ENCODE data around the gene DRD2. TPM values are rescaled to one million over a fixed set of nuclear protein-coding genes. Genes with fewer than 3 reads are reported as not detected.

DRD2 gene
- total RNA-seq, 1 donor from 2014 or later: 7.5 TPM

- H3K9me3 Mint-ChIP-seq: no peaks in the 10 kb centered on the region
- no peak for TF ChIP-seq CTCF (IDR thresholded peaks at IDR 0.05; ENCODE audit: unreplicated experiment)
Measured at GRCh38 chr11:113496026-113496651, 20.9 kb upstream of the DRD2 start.

GRCh38 chr11:113494021-113494420, 18.8 kb upstream of the DRD2 start:
- no peaks in the 10 kb centered on the region for H3K4me1 Mint-ChIP-seq
- no peak for DNase-seq (ENCODE audit: low spot score in 2 of 2, unreplicated experiment in 2 of 2)
- no peak overlapping the region for H3K4me3 Mint-ChIP-seq
- no peaks in the 10 kb centered on the region for H3K36me3 Mint-ChIP-seq
- H3K27me3 Mint-ChIP-seq (ENCODE audit: low read depth): peaks cover 37% of the 10 kb centered on the region
- no peak overlapping the region for H3K27ac Mint-ChIP-seq
- H3K9me3 Mint-ChIP-seq: no peaks in the 10 kb centered on the region
- TF ChIP-seq CTCF (IDR thresholded peaks at IDR 0.05; ENCODE audit: unreplicated experiment): no peak

More at GRCh38 chr11:113496026-113496651, 20.9 kb upstream of the DRD2 start:
- H3K27me3 Mint-ChIP-seq (ENCODE audit: low read depth): peaks cover 41% of the 10 kb centered on the region
- no peaks in the 10 kb centered on the region for H3K36me3 Mint-ChIP-seq
- no peak overlapping the region for H3K27ac Mint-ChIP-seq
- H3K4me3 Mint-ChIP-seq: no peak overlapping the region
- DNase-seq (ENCODE audit: low spot score in 2 of 2, unreplicated experiment in 2 of 2): no peak
- H3K4me1 Mint-ChIP-seq: no peaks in the 10 kb centered on the region

GRCh38 chr11:113493206-113493605, 18.0 kb upstream of the DRD2 start:
- TF ChIP-seq CTCF (IDR thresholded peaks at IDR 0.05; ENCODE audit: unreplicated experiment): no peak
- peaks cover 37% of the 10 kb centered on the region for H3K27me3 Mint-ChIP-seq (ENCODE audit: low read depth)
- no peaks in the 10 kb centered on the region for H3K36me3 Mint-ChIP-seq
- DNase-seq (ENCODE audit: low spot score in 2 of 2, unreplicated experiment in 2 of 2): no peak
- H3K27ac Mint-ChIP-seq: no peak overlapping the region
- H3K4me3 Mint-ChIP-seq: no peak overlapping the region
- no peaks in the 10 kb centered on the region for H3K4me1 Mint-ChIP-seq
- H3K9me3 Mint-ChIP-seq: no peaks in the 10 kb centered on the region

GRCh38 chr11:113488931-113489351, 13.7 kb upstream of the DRD2 start:
- no peaks in the 10 kb centered on the region for H3K4me1 Mint-ChIP-seq
- peaks cover 18% of the 10 kb centered on the region for H3K27me3 Mint-ChIP-seq (ENCODE audit: low read depth)
- no peak for TF ChIP-seq CTCF (IDR thresholded peaks at IDR 0.05; ENCODE audit: unreplicated experiment)
- no peak overlapping the region for H3K4me3 Mint-ChIP-seq
- no peaks in the 10 kb centered on the region for H3K9me3 Mint-ChIP-seq
- H3K27ac Mint-ChIP-seq: no peak overlapping the region
- H3K36me3 Mint-ChIP-seq: no peaks in the 10 kb centered on the region
- no peak for DNase-seq (ENCODE audit: low spot score in 2 of 2, unreplicated experiment in 2 of 2)

GRCh38 chr11:113487622-113488021, 12.4 kb upstream of the DRD2 start:
- Mint-ChIP-seq H3K9me3 (no peaks in the 10 kb centered on the region), H3K36me3 (no peaks in the 10 kb centered on the region), H3K27me3 (ENCODE audit: low read depth) (peaks cover 21% of the 10 kb centered on the region)

More at GRCh38 chr11:113487622-113488021, 12.4 kb upstream of the DRD2 start:
- no peak for TF ChIP-seq CTCF (IDR thresholded peaks at IDR 0.05; ENCODE audit: unreplicated experiment)
- no peak for DNase-seq (ENCODE audit: low spot score in 2 of 2, unreplicated experiment in 2 of 2)
- no peak overlapping the region for H3K27ac Mint-ChIP-seq
- no peak overlapping the region for H3K4me3 Mint-ChIP-seq
- H3K4me1 Mint-ChIP-seq: no peaks in the 10 kb centered on the region
